Activated B cell treated with CpG ODN at 0.5 μM for 24 hours (primary cell): Measurements from ENCODE around the gene JPH3. TPM values are rescaled to one million over a fixed set of nuclear protein-coding genes. Genes with fewer than 3 reads are reported as not detected.
"Not testable (repeated sequence)": the region's sequence is repeated elsewhere in the genome, so short reads cannot be mapped to it uniquely, and the experiment has no call there.

ENCODE experiments used
- ATAC-seq: fragments of 200-7000 bp; cut with Tn5 transposase; one replicate; pipeline ENCODE4 v1.10.0; 2021; ENCODE audit warnings: low read depth, mild to moderate bottlenecking, moderate library complexity
- CTCF ChIA-PET: fragments of 350-600 bp; sonication (Branson Sonifier 250); formaldehyde crosslinking; loops from one replicate; lab custom pipeline; 2021; ENCODE audit warnings: antibody characterized with exemption; lab: Charles Lee
- POLR2A ChIA-PET: fragments of 350-600 bp; sonication (Branson Sonifier 250); formaldehyde crosslinking; loops from one replicate; lab custom pipeline; 2021; ENCODE audit warnings: antibody characterized with exemption; lab: Charles Lee
- DNase-seq: peaks from one replicate; pipeline ENCODE4 v3.0.0; 2022
- H3K27ac Mint-ChIP-seq: one replicate; pipeline ENCODE4 v1.8.0; 2020; ENCODE audit warnings: mixed read lengths
- H3K27me3 Mint-ChIP-seq: one replicate; pipeline ENCODE4 v1.8.0; 2021; ENCODE audit warnings: mixed read lengths
- H3K36me3 Mint-ChIP-seq: one replicate; pipeline ENCODE4 v1.8.0; 2021; ENCODE audit warnings: low read depth, mixed read lengths
- H3K4me1 Mint-ChIP-seq: one replicate; pipeline ENCODE4 v1.8.0; 2021; ENCODE audit warnings: mixed read lengths
- H3K4me3 Mint-ChIP-seq: one replicate; pipeline ENCODE4 v1.8.0; 2020; ENCODE audit warnings: mild to moderate bottlenecking, mixed read lengths
- H3K9me3 Mint-ChIP-seq: one replicate; pipeline ENCODE4 v1.8.0; 2020; ENCODE audit warnings: mixed read lengths
- intact Hi-C: fragments of 100-400 bp; cut with micrococcal nuclease; formaldehyde crosslinking; loops from one replicate; pipeline ENCODE4 v1.15.1; 2024
- total RNA-seq: library from RNA; stranded (reverse); gene quantifications from 2 replicates; pipeline ENCODE4 v1.2.3, GENCODE V29; 2022
- TF ChIP-seq, protein P1 (sequence below): fragments of 200-600 bp; IDR thresholded peaks from one replicate; pipeline ENCODE4 v1.8.0; 2022; ENCODE audit warnings: antibody characterized with exemption, mild to moderate bottlenecking

JPH3 gene
- total RNA-seq, 1 donor from 2014 or later = not detected

- H3K4me1 Mint-ChIP-seq = peaks cover 5% of the 10 kb centered on the region
- no peaks in the 10 kb centered on the region for H3K9me3 Mint-ChIP-seq
- no peak overlapping the region for H3K27ac Mint-ChIP-seq
- POLR2A ChIA-PET = interaction anchor here (1.1 kb wide), 1 partner anchor 10 kb away, joined by 3 read pairs; no protein-coding TSS in a partner anchor
- no peak for ATAC-seq
- CTCF ChIA-PET = no interaction called here
- H3K27me3 Mint-ChIP-seq = no peaks in the 10 kb centered on the region
- intact Hi-C loops = no loop called here
- no peak for DNase-seq
- no peak overlapping the region for H3K4me3 Mint-ChIP-seq
- TF ChIP-seq, protein P1, sequence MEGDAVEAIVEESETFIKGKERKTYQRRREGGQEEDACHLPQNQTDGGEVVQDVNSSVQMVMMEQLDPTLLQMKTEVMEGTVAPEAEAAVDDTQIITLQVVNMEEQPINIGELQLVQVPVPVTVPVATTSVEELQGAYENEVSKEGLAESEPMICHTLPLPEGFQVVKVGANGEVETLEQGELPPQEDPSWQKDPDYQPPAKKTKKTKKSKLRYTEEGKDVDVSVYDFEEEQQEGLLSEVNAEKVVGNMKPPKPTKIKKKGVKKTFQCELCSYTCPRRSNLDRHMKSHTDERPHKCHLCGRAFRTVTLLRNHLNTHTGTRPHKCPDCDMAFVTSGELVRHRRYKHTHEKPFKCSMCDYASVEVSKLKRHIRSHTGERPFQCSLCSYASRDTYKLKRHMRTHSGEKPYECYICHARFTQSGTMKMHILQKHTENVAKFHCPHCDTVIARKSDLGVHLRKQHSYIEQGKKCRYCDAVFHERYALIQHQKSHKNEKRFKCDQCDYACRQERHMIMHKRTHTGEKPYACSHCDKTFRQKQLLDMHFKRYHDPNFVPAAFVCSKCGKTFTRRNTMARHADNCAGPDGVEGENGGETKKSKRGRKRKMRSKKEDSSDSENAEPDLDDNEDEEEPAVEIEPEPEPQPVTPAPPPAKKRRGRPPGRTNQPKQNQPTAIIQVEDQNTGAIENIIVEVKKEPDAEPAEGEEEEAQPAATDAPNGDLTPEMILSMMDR = no peak
- peaks cover 74% of the 10 kb centered on the region for H3K36me3 Mint-ChIP-seq
Observed at GRCh38 chr16:87712184-87712762, 110.0 kb downstream of the JPH3 start.

DNA sequence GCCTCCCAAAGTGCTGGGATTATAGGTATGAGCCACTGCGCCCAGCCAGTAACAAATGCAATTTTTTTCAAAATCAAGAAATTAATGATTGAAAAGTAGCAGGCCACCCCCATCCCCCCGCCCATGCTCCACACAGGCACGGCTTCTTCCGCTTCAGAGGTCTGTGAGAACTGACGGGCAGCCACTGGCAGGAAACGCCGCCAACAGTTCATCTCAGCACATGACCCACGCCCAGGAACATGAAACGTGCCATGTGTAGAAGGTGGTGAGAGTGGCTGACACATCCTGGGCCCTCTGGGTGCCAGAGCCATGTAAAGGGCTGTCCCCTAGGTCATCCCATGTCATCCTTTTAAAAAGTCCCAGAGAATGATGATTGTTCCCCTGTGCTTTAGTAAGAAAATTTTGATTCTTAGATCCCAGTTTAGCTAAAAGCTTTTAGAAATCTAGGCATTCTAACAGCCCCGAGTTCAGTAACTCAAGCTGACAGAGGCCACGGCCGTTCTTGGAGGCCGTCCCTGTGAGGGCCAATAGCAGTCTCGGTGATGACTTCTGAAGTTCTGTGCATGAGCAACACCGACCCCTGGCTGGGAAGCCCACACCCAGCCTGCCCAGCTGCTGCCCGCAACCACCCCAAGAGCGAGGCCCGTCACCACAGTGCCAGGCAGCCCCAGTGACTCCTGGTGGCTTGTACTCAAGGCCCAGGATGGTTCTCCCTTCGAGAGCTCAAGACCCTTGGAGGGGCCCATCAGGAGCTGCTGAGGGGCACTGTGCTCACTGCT, 111.3 kb downstream of the JPH3 start:
- no peak overlapping the region for H3K4me3 Mint-ChIP-seq
- CTCF ChIA-PET = no interaction called here

GRCh38 chr16:87715231-87715630, 112.9 kb downstream of the JPH3 start:
- H3K4me3 Mint-ChIP-seq = no peak overlapping the region
- POLR2A ChIA-PET = no interaction called here

More for the DNA sequence above, 111.3 kb downstream of the JPH3 start:
- POLR2A ChIA-PET = interaction anchor here (1.1 kb wide), 1 partner anchor 11 kb away, joined by 3 read pairs; no protein-coding TSS in a partner anchor
- no peak overlapping the region for H3K27ac Mint-ChIP-seq
- intact Hi-C loops = loop anchor here (1.0 kb wide), 1 partner anchor 12 kb away; no protein-coding TSS in a partner anchor
- H3K27me3 Mint-ChIP-seq = no peaks in the 10 kb centered on the region
- no peak for DNase-seq
- peaks cover 10% of the 10 kb centered on the region for H3K4me1 Mint-ChIP-seq
- H3K9me3 Mint-ChIP-seq = no peaks in the 10 kb centered on the region
- TF ChIP-seq, protein P1 = no peak
- peaks cover 69% of the 10 kb centered on the region for H3K36me3 Mint-ChIP-seq
- peak; percentile 67 for ATAC-seq

GRCh38 chr16:87715658-87716057, 113.3 kb downstream of the JPH3 start:
- DNase-seq = no peak
- Mint-ChIP-seq H3K4me3 (no peak overlapping the region), H3K4me1 (peaks cover 10% of the 10 kb centered on the region), H3K27me3 (no peaks in the 10 kb centered on the region), H3K9me3 (no peaks in the 10 kb centered on the region), H3K27ac (no peak overlapping the region), H3K36me3 (peaks cover 66% of the 10 kb centered on the region)
- intact Hi-C loops = no loop called here
- no peak for ATAC-seq
- ChIA-PET CTCF (no interaction called here), POLR2A (no interaction called here)
- TF ChIP-seq, protein P1 = no peak

More at GRCh38 chr16:87715231-87715630, 112.9 kb downstream of the JPH3 start:
- peaks cover 68% of the 10 kb centered on the region for H3K36me3 Mint-ChIP-seq
- CTCF ChIA-PET = no interaction called here
- intact Hi-C loops = no loop called here
- H3K27me3 Mint-ChIP-seq = no peaks in the 10 kb centered on the region
- no peaks in the 10 kb centered on the region for H3K9me3 Mint-ChIP-seq
- H3K4me1 Mint-ChIP-seq = peaks cover 10% of the 10 kb centered on the region
- TF ChIP-seq, protein P1 = no peak
- DNase-seq (no peak), ATAC-seq (no peak)
- no peak overlapping the region for H3K27ac Mint-ChIP-seq

GRCh38 chr16:87718831-87719230, 116.5 kb downstream of the JPH3 start:
- H3K9me3 Mint-ChIP-seq, H3K4me3 Mint-ChIP-seq, H3K27ac Mint-ChIP-seq, ATAC-seq, CTCF ChIA-PET, DNase-seq, intact Hi-C loops, POLR2A ChIA-PET, H3K27me3 Mint-ChIP-seq: not testable (repeated sequence)
- H3K4me1 Mint-ChIP-seq = peaks cover 19% of the 10 kb centered on the region
- peaks cover 69% of the 10 kb centered on the region for H3K36me3 Mint-ChIP-seq
